ENCODE measurements around the gene EXOSC1.

DNA sequence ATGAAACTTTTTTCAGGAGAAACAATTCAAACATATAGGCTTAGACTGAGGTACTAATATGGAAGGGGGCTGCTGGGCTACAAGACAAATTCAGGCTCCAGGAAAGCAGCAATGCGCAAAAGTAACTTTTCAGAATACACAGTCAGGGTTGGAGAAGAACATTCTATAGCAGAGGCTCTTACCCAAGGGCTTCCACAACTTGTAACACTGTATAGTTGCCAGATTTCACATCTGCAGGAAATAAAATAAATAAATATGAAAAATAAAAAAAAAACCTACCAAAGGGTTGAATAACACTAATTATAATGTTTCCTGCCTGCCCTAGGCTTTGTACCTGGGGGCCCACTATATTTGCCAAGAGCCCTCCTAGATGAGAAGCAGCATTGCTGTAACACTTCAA lies 38.1 kb upstream of the EXOSC1 start:
- TF ChIP-seq POLR2A (IDR thresholded peaks at IDR 0.05) (no peak), POLR2AphosphoS5 (IDR thresholded peaks at IDR 0.05; ENCODE audit: insufficient read depth in 1 of 2, low read depth in 1 of 2) (no peak)

All from vagina (tissue), 2 donors.